GM04503 (cell line): ENCODE data around the gene FXR2.
"Not testable (repeated sequence)": the region's sequence is repeated elsewhere in the genome, so short reads cannot be mapped to it uniquely, and the experiment has no call there.

Experiments
- DNase-seq: peaks from one replicate; pipeline ENCODE4 v3.0.0-alpha.2; 2012; ENCODE audit warnings: low read depth

The FXR2 gene

DNA sequence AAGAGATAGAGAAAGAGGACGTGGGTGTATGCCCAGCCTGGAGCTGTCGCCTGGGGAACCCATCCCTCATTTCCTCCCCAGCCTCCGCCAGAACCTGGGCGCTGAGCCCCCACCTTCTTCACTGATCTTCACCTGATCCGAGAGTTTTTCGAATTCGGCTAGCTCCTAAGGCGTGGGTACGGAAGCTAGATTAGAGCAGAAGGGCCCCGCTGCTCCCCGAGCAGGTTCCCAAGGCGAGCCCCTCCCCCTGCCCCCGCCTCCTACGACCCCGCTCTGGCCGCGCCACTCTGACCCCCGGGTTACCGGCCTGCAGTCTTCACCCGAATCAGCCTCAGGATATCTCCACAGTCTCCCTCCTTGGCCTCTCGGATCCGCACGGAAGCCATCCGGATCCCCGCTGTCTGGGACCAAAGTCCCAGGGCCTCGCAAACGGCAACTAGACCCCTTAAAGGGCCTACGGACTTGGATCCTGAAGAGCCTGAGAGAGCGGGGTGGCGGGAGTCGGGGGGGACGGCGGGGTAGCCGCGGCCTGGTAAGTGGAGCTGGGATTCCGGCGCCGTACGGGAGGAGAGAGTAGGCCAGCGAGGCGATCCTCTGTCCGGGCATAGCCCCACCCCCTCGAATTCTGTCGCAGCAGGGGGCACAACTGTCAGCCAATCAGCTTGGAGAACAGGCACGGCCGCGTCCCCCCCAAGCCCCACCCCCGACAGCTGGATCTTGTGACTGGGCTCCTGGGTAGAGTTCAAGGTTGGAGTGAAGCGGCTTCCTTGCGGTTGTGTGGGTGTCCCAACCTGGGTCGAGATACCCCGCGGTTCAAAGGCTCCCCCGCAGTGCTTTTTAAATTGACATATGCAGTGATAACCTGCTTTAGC is 12.8 kb upstream of the FXR2 start, which contains the start of gene SAT2:
Gene SAT2, minus strand, starts transcription at position 572 of the 872 bp plus-strand sequence. Its CDS starts 186 bp downstream, at position 386.
- peak; percentile 72 for DNase-seq

DNA sequence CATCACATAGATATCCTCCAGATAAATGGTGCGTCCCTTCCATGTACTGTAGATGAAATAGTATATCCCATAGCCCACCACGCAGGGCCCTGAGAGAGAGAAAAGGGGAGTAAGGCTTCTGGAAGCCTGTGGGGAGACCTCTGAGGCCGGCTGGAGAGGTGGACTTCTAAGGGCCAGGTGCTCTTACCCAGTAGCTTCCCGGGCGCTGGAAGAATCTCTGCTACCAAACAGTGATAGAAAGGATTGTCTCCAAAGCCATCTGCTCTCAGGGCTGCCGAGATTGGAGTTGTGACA is 12.2 kb upstream of the FXR2 start:
- DNase-seq = no peak

DNA sequence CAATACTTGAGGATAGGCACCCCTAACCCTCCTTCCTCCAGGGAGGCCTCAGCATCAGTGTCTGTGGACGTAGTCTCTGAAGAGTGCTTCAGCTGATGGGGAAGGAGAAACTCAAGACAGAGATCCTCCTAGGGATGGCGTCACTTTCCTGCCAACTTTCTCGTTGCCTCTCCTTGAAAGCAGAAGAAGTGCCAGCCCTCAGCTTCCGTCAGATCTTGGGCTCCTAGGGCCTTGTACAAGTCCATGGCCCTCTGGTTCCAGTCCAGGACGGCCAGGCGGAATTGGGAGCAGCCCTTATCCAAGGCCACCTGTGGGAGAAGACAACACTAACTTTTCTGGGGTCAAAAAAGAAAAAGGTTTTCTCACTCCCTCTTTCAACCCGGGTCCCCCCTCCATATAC is 11.6 kb upstream of the FXR2 start:
- DNase-seq = no peak

DNA sequence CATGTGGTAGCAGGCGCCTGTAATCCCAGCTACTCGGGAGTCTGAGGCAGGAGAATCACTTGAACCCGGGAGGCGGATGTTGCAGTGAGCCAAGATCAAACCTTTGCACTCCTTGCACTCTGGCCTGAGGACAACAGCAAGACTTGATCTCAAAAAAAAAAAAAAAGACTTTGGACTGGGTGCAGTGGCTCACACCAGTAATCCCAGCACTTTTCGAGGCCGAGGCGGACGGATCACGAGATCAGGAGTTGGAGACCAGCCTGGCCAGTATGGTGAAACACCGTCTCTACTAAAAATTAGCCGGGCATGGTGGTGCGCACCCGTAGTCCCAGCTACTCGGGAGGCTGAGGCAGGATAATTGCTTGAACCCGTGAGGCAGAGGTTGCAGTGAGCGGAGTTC is 11.1 kb upstream of the FXR2 start:
- DNase-seq = not testable (repeated sequence)

DNA sequence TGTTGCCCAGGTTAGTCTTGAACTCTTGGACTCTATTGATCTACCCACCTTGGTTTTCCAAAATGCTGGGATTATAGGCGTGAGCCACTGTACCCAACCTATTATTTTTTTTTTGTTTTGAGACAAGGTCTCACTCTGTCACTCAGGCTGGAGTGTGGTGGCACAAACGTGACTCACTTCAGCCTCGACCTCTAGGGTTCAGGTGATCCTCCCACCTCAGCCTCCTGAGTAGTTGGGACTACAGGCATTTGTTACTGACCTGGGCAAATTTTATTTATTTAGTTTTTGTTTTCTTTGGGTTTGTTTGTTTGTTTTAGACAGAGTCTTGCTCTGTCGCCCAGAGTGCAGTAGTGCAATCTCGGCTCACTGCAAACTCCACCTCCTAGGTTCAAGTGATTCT is 9.0 kb upstream of the FXR2 start:
- no peak for DNase-seq

DNA sequence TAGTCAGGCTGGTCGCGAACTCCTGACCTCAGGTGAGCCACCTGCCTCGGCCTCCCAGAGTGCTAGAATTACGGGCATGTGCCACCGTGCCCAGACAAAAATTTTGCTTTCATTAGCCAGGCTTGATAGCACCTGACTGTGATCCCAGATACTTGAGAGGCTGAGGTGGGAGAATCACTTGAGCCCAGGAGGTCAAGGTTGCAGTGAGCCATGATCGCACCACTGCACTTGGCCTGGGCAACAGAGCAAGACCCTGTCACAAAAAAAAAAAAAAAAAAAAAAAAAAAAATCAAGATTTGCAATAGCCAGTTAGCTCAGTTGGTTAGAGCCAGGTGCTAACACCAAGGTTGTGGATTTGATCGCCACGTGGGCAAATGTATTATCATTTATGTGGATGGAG is 6.1 kb upstream of the FXR2 start:
- DNase-seq = no peak

DNA sequence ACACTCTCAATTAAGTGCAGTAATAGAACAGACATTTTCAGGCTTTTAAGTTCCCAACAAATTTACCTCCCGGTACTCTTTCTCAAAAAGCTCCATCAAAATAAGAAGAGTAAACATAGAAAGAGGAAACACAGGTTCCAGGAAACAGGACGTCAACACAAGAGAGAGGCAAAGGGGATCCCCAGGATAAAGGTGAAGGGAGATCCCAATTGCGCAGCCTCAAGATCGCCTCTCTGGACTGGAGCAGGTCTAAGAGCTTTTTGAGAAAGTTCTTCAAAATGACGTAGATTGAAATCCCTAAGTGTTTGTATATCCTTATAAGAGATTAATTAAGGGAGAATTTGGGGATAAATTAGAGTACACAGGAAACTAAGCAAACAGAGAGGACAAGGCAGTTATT is 3.9 kb upstream of the FXR2 start:
- DNase-seq = no peak

DNA sequence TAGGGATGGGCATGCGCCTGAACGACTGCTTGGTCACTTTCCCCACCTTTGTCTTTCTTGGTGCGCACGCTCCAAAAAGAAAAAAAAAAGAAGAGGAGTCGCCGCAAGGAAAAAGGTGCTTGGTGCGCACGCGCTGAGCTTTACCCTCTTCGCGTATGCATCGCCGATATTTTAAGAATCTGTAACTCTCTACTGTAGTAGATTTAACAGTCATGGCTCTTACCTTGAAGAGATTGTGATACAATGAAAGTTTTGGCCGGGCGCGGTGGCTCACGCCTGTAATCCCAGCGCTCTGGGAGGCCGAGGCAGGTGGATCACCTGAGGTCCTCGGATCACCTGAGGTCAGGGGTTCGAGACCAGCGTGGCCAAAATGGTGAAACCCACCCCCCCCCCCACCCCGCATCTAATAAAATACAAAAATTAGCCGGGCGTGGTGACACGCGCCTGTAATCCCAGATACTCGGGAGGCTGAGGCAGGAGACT is 609 bp upstream of the FXR2 start:
- DNase-seq = no peak

DNA sequence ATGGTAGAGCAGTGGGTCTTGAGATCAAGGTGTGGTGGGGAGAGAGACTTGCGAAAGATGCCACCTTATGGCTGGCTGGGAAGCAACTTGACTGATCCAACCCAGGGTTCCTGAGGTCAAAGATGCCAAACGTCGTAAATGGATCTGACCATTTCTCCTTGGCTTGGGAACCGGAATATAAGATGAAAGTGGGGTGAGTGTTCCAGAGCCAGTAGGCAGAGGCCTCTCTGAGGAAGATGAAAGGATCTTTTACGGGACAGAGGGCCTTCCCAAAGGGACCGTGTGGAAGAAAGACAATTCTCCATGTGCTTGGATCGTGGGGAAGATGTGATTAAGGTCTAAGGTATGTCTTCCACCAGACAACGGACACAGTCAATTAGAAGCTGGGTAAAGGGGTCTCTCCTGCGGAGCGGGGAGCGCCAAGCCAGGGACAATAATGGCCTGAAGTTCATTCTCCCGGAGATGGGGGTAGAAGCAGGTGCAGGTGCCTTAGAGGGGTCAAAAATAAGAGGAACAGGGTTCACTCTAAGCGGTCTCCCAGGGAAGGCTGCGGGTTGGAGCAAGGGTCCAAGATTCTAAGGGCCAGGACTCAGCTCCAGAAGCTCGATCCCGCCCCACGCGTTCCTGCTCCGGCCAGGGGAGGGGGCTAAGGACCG is 800 bp downstream of the FXR2 start:
- no peak for DNase-seq

DNA sequence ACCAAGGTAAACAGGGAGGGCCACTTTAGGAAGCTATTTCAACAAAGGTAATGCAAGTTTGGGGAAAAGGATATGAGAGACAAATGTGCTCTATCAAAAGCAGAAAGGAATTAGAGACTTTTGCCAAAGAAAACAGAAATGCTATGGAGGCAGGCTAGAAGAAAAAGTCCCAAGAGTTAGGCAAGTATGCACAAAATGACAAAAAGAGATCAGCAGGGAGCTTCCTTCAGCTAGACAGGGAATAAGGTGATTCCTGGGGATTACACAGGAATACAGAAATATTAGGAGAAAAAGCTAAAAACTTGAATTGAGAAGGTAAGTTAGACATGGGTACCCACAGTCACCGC is 2.4 kb downstream of the FXR2 start:
- no peak for DNase-seq

DNA sequence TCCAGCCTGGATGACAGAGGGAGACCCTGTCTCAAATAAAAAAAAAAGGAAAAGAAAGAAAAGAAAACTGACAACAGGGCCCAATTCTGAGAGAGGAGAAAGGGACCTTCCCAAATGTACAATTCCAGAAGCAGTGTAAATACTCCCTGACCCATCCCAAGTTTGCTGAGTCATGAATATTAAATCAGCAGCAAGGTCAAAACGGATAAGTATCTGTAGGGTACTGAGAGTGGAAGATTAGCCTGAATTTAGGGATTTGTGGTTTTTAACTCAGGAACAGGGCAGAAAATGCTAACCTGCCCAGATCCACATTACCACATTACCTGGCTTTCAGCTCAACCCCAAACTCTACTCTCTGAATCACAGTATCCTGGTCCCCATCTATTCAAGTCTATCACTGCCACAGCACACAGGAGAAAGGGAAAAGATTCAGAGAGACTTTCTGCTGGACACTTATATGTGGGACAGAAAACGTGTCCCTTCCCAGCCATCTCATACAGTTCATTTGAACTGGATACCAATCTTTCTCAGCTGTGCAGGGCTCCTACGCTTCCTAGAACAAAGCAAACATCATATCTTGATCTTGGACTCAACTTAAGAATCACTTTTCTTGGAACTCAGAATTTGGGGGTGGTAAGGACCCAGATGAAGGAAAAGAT is 2.9 kb downstream of the FXR2 start:
- DNase-seq = no peak

DNA sequence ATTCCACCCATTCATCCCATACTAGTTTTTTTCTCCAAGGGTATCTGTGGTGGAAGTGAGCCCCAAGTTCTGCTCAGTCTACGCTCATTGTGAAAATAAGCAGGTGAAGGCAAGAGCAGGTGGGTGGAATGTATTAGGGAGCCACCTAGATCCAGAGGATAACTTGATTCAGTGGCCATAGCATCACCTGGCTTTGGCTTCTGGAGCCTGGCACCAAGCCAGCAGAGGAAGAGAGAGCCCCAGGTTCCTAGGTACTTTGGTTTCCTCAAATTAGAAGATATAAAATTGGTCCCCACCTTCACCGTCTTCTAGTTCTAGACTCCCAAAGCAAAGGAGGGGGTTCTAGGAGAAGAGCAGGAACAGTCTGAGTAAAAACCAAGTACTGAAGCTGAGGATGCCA is 4.1 kb downstream of the FXR2 start:
- DNase-seq = no peak

DNA sequence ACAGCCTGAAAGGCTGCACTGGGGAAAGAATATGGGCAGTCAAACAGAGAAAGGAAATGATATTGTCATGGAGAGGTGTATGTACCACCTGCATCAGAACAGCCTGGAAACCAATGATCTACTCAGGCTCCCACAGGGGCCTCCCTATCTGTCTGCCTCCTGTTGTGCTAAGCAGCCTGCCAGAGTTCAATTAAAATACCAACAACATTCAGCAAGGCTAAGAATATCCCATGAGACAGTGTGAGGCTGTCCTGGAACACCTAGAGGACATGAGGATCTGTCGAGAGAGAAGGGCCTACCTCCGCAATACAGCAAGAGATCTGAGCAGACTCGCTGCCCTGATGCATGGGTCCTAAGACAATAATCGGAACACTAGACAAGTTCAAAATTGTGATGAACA is 8.4 kb downstream of the FXR2 start:
- DNase-seq = no peak

DNA sequence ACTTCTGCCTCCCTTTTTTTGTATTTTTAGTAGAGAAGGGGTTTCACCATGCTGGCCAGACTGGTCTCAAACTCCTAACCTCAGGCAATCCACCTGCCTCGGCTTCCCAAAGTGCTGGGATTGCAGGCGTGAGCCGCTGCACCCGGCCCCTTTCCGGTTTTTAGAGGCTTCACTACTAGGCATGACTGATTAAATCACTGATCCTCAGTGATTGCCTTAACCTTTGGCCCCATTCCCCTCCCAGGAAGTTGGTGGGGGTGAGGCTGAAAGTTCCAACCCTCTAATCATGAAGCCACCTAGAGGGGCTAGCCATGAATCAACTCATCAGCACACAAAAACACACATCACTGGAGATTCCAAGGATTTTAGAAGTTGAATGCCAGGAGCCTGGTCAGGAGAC is 17.1 kb downstream of the FXR2 start:
- not testable (repeated sequence) for DNase-seq

DNA sequence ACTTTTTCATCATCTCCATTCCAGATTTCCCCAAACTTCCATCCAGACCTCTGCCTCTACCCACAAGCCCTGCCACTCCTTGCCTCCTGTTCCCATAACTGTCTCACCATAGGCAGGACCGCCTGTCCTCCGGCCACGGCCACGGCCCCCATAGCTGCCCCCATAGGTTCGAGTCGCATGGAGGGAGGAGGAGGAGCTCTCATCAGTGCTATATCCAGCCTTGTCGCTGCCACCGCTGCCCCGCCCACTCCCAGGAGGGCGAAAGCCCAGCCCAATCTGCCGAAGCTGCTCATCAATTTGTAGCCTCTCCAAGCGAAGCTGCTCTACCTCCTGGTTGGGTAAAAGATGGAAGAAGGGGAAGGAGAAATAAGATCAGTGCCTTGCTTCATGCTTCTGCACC is 21.4 kb downstream of the FXR2 start:
- DNase-seq = no peak

DNA sequence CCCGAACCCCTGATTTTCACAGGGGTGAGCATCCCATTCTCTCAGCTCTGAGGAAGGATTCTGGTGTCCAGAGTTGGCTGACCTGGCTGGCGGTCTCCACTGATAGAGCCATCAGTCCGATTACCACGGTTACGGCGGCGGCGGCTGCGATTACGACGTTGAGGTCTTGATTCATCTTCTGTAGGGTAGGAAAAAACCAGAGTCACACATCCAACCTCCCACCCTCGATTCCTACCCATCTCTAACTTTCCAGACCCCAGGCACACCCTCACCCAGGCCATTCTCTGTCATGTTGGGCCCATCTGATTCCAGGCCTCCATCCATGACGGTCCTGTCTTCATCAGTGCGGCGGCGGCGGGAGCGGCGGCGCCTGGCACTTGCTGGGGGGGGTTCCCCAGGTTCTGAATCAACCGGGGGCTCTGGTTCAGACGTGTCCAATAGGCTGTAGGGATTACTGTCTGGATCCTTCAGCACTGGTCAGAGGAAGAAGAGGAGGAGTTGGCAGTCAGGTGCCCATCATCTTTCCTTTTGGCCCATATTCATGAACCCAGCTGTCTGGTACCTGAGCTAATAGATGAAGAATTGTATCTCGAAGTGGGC is 22.2 kb downstream of the FXR2 start:
- no peak for DNase-seq

DNA sequence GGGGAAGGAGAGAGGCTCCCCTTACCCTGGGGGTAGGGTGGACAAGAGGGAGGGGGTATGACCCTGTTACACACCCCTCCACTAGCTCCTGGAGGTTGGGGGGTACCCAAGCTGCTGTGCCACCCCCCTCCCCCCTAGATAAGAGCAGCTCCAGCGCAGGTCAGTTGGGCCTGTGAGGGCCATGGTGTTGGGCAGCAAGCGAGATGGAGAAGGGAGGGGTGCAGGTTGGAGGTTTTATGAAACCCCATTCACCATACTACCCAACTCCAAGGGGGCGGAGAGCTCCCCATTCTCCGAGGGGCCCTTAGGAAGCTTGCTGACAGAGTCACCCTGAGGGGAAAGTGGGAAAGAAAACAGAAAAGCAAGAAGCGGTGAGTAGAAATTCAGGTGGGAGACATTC is 23.1 kb downstream of the FXR2 start:
- no peak for DNase-seq

DNA sequence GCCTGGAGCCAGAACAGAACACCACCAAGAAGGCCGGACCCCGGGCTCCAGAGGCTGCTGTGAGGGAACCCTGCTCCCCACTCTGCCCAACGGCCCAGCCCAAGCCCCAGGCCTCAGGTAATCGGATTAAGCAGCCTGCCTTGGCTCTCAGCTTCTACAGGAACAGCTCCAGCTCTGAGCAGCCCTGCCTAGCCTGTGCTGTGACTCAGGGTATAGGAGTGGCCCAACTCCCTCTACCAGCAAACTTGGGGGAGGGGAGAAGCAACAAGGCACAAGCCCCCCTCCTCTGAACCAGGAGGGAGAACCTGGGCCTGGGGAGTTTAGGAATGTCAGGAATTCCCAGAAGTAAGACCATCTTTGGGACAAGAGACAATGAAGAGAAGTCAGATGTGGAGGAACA is 24.0 kb downstream of the FXR2 start:
- DNase-seq = no peak

DNA sequence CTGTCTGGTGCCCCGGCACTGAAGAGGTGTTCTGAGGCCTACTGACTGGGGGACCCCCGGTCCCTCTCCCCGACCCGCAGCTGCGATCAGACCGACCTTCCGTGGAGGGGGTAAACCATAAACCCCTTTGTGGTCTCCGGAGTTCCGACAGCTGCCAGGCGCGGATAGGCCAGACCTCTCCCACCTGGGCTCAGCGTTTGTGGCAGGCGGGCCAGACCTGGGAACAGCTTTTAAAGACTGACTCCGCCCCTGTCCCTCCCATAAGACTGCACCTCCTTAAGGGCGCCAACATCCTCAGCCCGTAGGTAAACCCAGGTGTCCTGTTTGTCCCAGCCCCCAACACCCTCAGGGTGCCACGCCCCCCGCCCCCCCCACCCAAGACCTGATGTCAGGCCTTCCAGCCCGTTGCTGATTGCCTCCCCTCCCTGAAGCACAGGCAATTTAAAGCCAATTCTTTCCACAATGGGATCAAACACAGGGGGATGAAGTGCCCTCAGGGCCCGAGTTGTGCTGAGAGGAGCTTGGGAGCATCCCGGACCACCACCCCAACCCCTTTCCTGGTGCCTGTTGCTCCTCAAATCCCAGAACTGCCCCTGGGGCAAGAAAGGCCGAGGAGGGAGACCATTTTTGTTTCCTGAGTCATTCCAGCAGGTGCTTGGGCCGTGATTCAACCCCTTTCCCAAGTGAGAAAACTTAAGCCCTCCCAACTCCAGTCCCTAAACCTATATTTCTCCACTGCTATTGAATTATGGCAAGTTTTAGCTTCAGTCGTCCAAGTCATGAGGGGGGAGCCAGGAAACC is 24.6 kb downstream of the FXR2 start, which contains the start of gene SOX15:
Gene SOX15, minus strand, starts transcription at position 204 of the 801 bp plus-strand sequence. CDS start 418 bp downstream, outside the sequence.
- no peak for DNase-seq

DNA sequence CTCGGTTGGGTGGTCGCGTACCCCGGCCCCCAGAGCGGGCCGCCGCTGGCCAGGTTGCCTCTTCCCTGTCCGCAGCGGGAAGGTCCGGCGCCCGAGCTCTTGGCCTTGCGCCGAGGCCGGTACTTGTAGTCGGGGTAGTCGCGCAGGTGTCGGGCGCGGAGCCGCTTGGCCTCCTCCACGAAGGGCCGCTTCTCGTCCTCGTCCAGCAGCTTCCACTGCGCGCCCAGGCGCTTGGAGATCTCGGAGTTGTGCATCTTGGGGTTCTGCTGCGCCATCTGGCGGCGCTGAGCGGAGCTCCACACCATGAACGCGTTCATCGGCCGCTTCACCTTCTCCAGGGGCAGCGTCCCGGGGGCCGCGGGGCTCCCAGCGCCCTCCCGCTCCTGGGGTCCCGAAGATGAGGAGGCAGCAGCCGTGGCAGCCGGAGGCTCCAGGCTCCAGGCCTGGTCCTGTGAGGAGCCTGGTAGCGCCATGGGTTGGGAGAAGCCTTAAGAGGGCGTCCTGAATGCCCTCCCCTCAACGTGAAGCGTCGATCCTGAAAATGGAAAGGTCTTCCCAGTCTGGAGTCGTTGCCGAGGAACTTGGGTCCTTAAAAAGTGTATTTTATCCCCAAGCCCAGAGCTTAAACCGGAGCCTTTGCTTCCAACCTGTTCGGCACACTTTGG is 25.4 kb downstream of the FXR2 start:
- no peak for DNase-seq

DNA sequence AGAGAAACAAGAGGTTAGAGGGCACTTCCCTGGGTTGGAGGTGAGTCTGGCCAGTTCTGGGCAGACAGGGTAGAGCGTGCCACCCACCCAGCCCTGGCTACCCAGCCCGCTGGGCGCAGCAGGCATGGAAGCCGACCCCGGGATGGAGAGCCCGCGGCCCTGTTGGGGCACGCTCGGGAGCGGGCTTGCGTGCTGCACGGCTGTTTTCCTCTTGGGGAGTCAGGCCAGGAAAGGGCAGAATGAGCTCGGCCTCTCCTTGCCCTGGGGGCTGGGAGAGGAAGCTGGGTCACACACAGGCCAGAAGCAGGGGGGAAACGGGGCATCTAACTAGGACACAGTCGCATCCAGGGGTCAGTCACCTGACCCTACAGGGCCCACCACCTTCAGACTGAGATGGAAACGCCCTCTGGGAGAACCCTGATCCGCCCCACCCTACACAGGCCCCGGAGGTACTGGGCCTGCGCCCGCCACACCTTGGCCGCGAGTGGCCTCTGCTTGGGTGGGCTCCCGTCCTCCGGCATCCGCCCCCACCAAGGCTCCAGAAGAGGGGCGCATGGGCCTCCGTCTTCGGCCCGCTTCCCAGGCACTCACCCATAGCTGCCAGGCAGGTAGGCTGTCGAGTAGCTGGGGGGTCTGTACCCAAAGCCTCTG is 26.0 kb downstream of the FXR2 start:
- DNase-seq = no peak
